DND-41 (cell line): ENCODE measurements around the gene ADCY10.
A peak's percentile ranks its signal among the peaks of the same experiment; 100 is the strongest.

ENCODE experiments used
- ATAC-seq: fragments of 200-7000 bp; cut with Tn5 transposase; 3 replicates; pipeline ENCODE4 v1.9.1; 2021; ENCODE audit warnings: low read depth; ENCODE audit not compliant: insufficient read depth
- DNase-seq: peaks from one replicate; pipeline ENCODE4 v3.0.0-alpha.2; 2020
- H2AFZ ChIP-seq: 2 replicates; pipeline ENCODE4 v1.6.0; 2012; ENCODE audit warnings: low read depth, low read length
- H3K27ac ChIP-seq: 2 replicates; pipeline ENCODE4 v1.5.1; 2012; ENCODE audit warnings: low read length, inconsistent platforms
- H3K27me3 ChIP-seq: fragments of 200-600 bp; sonication (generic); 2 replicates; pipeline ENCODE4 v1.6.0; 2012; ENCODE audit warnings: low read length, mild to moderate bottlenecking, inconsistent platforms; ENCODE audit not compliant: insufficient read depth, poor library complexity
- H3K36me3 ChIP-seq: 2 replicates; pipeline ENCODE4 v1.5.1; 2012; ENCODE audit warnings: low read length, inconsistent platforms; ENCODE audit not compliant: insufficient read depth
- H3K4me1 ChIP-seq: 2 replicates; pipeline ENCODE4 v1.5.1; 2012; ENCODE audit warnings: mild to moderate bottlenecking, low read length; ENCODE audit not compliant: insufficient read depth
- H3K4me2 ChIP-seq: 2 replicates; pipeline ENCODE4 v1.6.0; 2012; ENCODE audit warnings: mild to moderate bottlenecking, moderate library complexity, low read length, inconsistent platforms; ENCODE audit not compliant: insufficient read depth
- H3K4me3 ChIP-seq, 2 experiments: fragments of 200-600 bp in 1 of 2; shearing (Covaris generic) in 1 of 2; 2 replicates each; pipeline ENCODE4 v1.5.1; 2012 to 2016; ENCODE audit warnings: inconsistent platforms in 2 of 2, low read length in 2 of 2, mild to moderate bottlenecking in 2 of 2, low read depth in 1 of 2, moderate library complexity in 1 of 2
- H3K79me2 ChIP-seq: 2 replicates; pipeline ENCODE4 v1.6.0; 2012; ENCODE audit warnings: low read length, inconsistent platforms; ENCODE audit not compliant: insufficient read depth
- H3K9ac ChIP-seq: 2 replicates; pipeline ENCODE4 v1.6.0; 2012; ENCODE audit warnings: low read depth, mild to moderate bottlenecking, inconsistent platforms, low read length, moderate library complexity
- H3K9me3 ChIP-seq: 2 replicates; pipeline ENCODE4 v1.5.1; 2012; ENCODE audit warnings: low read length, moderate library complexity, mild to moderate bottlenecking, inconsistent platforms; ENCODE audit not compliant: insufficient read depth, severe bottlenecking
- H4K20me1 ChIP-seq: 2 replicates; pipeline ENCODE4 v1.6.0; 2012; ENCODE audit warnings: low read length; ENCODE audit not compliant: insufficient read depth
- CTCF ChIP-seq: IDR thresholded peaks from 2 replicates; pipeline ENCODE4 v1.5.1; 2012; ENCODE audit warnings: borderline replicate concordance, low read length, moderate library complexity, mild to moderate bottlenecking; ENCODE audit not compliant: poor library complexity, severe bottlenecking; ENCODE audit errors: extremely low read depth
- EZH2 ChIP-seq: IDR thresholded peaks from 3 replicates; pipeline ENCODE4 v1.6.1; 2012; ENCODE audit warnings: borderline replicate concordance, low read depth, mild to moderate bottlenecking, moderate library complexity, low read length, inconsistent platforms; ENCODE audit not compliant: severe bottlenecking

The ADCY10 gene

DNA sequence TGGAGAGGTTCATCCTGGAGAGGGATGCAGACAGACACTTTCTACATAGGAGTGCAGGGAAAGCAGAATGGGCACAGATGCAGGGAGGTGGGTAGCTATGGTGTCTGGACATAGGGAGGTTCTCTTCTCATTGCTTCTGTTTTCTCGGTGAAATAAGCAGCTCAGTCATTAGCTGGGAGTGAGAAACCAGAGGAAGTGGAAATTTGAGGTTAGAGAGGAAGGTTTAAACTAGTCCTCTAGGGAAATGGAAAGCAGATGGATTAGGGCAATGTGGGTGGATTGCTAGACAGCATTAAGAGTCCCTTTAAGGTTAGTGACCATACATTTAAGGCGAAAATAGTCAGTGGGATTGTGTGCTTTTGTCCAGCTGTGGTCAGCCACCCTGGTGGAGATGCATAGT is 152.5 kb downstream of the ADCY10 start:
- H2AFZ ChIP-seq = no peak overlapping the region
- H3K9me3 ChIP-seq = no peaks in the 10 kb centered on the region
- TF ChIP-seq CTCF (no peak), EZH2 (no peak)
- H3K27me3 ChIP-seq = no peaks in the 10 kb centered on the region
- H3K79me2 ChIP-seq = peaks cover 74% of the 10 kb centered on the region
- peak; percentile 20; the same call in 2 of the 3 replicates for ATAC-seq
- peaks cover 21% of the 10 kb centered on the region; the same call in 1 of the 2 replicates for H4K20me1 ChIP-seq
- DNase-seq = no peak
- peaks cover 20% of the 10 kb centered on the region for H3K36me3 ChIP-seq
- peak overlapping the region; percentile 66 for H3K27ac ChIP-seq
- no peak overlapping the region for H3K9ac ChIP-seq
- H3K4me3 ChIP-seq = no peak overlapping the region
- peaks cover 37% of the 10 kb centered on the region for H3K4me1 ChIP-seq
- peak overlapping the region; percentile 54 for H3K4me2 ChIP-seq
